Endothelial cell of hepatic sinusoid (primary cell): ENCODE data around the gene VPS72.

Experiments used
- in situ Hi-C: cut with HindIII; loops from 2 replicates; pipeline ENCODE4 v1.10.0; 2017; ENCODE audit warnings: low sequenced_read_pairs

VPS72 gene

GRCh38 chr1:151187205-151187604 is 2.8 kb downstream of the VPS72 start:
- in situ Hi-C loops, result no loop called here

GRCh38 chr1:151184211-151184610 is 5.8 kb downstream of the VPS72 start:
- in situ Hi-C loops, result no loop called here

GRCh38 chr1:151176514-151177045 is 13.4 kb downstream of the VPS72 start:
- in situ Hi-C loops, result no loop called here

GRCh38 chr1:151175863-151176262 is 14.1 kb downstream of the VPS72 start, which contains the start of gene TMOD4:
TMOD4 (minus strand) TSS chr1:151175981; CDS start chr1:151174875, 1,106 bp downstream.
- in situ Hi-C loops, result no loop called here

- in situ Hi-C loops, result no loop called here
Measured at GRCh38 chr1:151175041-151175741, 14.8 kb downstream of the VPS72 start.

GRCh38 chr1:151171190-151171589 is 18.8 kb downstream of the VPS72 start:
- in situ Hi-C loops, result no loop called here

- in situ Hi-C loops, result no loop called here
Measured at GRCh38 chr1:151167116-151167515, 22.9 kb downstream of the VPS72 start.

- in situ Hi-C loops, result no loop called here
Measured at GRCh38 chr1:151166505-151166956, 23.5 kb downstream of the VPS72 start.

- in situ Hi-C loops, result no loop called here
Measured at GRCh38 chr1:151165738-151166504, 24.1 kb downstream of the VPS72 start, which contains the start of the genes LYSMD1 and SCNM1. LYSMD1 (minus strand) TSS chr1:151165902; CDS start chr1:151165258, 644 bp downstream. SCNM1 (plus strand) TSS chr1:151166144; CDS start chr1:151166153, 9 bp downstream.

GRCh38 chr1:151165281-151165737 is 24.7 kb downstream of the VPS72 start:
- in situ Hi-C loops, result no loop called here

- in situ Hi-C loops, result no loop called here
Measured at GRCh38 chr1:151164732-151165280, 25.2 kb downstream of the VPS72 start.

- in situ Hi-C loops, result loop anchor here (5.0 to 10.0 kb wide), 4 partner anchors 37 to 135 kb away; no protein-coding TSS in a partner anchor
Measured at GRCh38 chr1:151159373-151159772, 30.6 kb downstream of the VPS72 start.

- in situ Hi-C loops, result loop anchor here (5.0 to 10.0 kb wide), 4 partner anchors 36 to 134 kb away; no protein-coding TSS in a partner anchor
Measured at GRCh38 chr1:151158751-151159251, 31.2 kb downstream of the VPS72 start.

- in situ Hi-C loops, result loop anchor here (5.0 to 10.0 kb wide), 4 partner anchors 36 to 134 kb away; no protein-coding TSS in a partner anchor
Measured at GRCh38 chr1:151158326-151158725, 31.7 kb downstream of the VPS72 start.

GRCh38 chr1:151157067-151157531 is 32.9 kb downstream of the VPS72 start:
- in situ Hi-C loops, result loop anchor here (5.0 to 10.0 kb wide), 4 partner anchors 35 to 132 kb away; no protein-coding TSS in a partner anchor

- in situ Hi-C loops, result loop anchor here (5.0 to 10.0 kb wide), 4 partner anchors 34 to 132 kb away; no protein-coding TSS in a partner anchor
Measured at GRCh38 chr1:151156515-151156819, 33.5 kb downstream of the VPS72 start, which contains the start of gene TNFAIP8L2. TNFAIP8L2 (plus strand) TSS chr1:151156649; CDS start chr1:151158698, 2,049 bp downstream.

- in situ Hi-C loops, result no loop called here
Measured at GRCh38 chr1:151147665-151148064, 42.3 kb downstream of the VPS72 start.

- in situ Hi-C loops, result no loop called here
Measured at GRCh38 chr1:151147132-151147503, 42.9 kb downstream of the VPS72 start.

- in situ Hi-C loops, result no loop called here
Measured at GRCh38 chr1:151146412-151147131, 43.4 kb downstream of the VPS72 start, which contains the start of gene SEMA6C. SEMA6C (minus strand) TSS chr1:151146631; CDS start chr1:151142621, 4,010 bp downstream.

- in situ Hi-C loops, result no loop called here
Measured at GRCh38 chr1:151146072-151146411, 44.0 kb downstream of the VPS72 start.
